ENCODE data around the gene REG4. TPM values are rescaled to one million over a fixed set of nuclear protein-coding genes. Genes with fewer than 3 reads are reported as not detected.

Gene REG4
- polyA plus RNA-seq, 1 donor from 2014 or later, result not detected

DNA sequence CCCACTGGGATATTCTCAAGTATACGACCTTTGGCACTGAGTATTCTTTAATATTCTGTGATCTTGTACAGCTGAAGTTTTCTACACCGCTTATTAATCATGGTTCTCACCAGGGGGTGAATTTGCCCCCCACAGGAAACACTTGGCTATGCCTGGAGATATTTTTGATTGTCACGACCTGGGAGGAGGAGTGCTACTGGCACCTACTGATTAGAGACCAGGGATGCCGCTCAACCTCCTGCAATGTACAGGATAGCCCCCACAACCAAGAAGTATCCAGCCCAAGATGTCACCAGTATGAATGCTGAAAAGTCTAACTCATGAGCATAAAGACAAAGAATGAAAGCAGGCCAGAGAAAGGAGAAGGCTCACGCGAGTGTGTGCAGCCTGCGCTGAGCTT is 13.7 kb downstream of the REG4 start:
- H3K9ac ChIP-seq (ENCODE audit: low read length), result no peak overlapping the region
- no peaks in the 10 kb centered on the region for H3K9me3 ChIP-seq (ENCODE audit: low read length)
- no peaks in the 10 kb centered on the region for H3K36me3 ChIP-seq (ENCODE audit: insufficient read depth, low read length)
- no peaks in the 10 kb centered on the region for H3F3A ChIP-seq (ENCODE audit: insufficient read depth, low read length, poor library complexity, severe bottlenecking)
- H3K4me3 ChIP-seq (ENCODE audit: low read length), result no peak overlapping the region
- H3K27me3 ChIP-seq (ENCODE audit: insufficient read depth, low read depth, low read length), result no peaks in the 10 kb centered on the region
- H3K79me2 ChIP-seq (replicated peaks; ENCODE audit: insufficient read depth, low read length), result no peaks in the 10 kb centered on the region
- no peaks in the 10 kb centered on the region for H3K9me2 ChIP-seq (ENCODE audit: insufficient read depth, low read length)
- no peaks in the 10 kb centered on the region for H4K20me1 ChIP-seq (ENCODE audit: insufficient read depth)
- H3K4me2 ChIP-seq (ENCODE audit: low read length), result no peak overlapping the region
- H2AFZ ChIP-seq (ENCODE audit: low read depth, low read length), result no peak overlapping the region
- TF ChIP-seq POLR2AphosphoS5 (IDR thresholded peaks at IDR 0.05) (no peak), RAD21 (conservative IDR thresholded peaks at IDR 0.05) (no peak), EZH2 (IDR thresholded peaks at IDR 0.05; ENCODE audit: borderline replicate concordance, insufficient read depth, low read length, poor library complexity, severe bottlenecking) (no peak), MXI1 (conservative IDR thresholded peaks at IDR 0.05; ENCODE audit: poor library complexity, severe bottlenecking) (no peak), EP300 (conservative IDR thresholded peaks at IDR 0.05; ENCODE audit: poor library complexity, severe bottlenecking) (no peak), SMC3 (conservative IDR thresholded peaks at IDR 0.05; ENCODE audit: poor library complexity) (no peak), TAF1 (IDR thresholded peaks at IDR 0.05; ENCODE audit: low read depth) (no peak)
- TF ChIP-seq, protein P1, sequence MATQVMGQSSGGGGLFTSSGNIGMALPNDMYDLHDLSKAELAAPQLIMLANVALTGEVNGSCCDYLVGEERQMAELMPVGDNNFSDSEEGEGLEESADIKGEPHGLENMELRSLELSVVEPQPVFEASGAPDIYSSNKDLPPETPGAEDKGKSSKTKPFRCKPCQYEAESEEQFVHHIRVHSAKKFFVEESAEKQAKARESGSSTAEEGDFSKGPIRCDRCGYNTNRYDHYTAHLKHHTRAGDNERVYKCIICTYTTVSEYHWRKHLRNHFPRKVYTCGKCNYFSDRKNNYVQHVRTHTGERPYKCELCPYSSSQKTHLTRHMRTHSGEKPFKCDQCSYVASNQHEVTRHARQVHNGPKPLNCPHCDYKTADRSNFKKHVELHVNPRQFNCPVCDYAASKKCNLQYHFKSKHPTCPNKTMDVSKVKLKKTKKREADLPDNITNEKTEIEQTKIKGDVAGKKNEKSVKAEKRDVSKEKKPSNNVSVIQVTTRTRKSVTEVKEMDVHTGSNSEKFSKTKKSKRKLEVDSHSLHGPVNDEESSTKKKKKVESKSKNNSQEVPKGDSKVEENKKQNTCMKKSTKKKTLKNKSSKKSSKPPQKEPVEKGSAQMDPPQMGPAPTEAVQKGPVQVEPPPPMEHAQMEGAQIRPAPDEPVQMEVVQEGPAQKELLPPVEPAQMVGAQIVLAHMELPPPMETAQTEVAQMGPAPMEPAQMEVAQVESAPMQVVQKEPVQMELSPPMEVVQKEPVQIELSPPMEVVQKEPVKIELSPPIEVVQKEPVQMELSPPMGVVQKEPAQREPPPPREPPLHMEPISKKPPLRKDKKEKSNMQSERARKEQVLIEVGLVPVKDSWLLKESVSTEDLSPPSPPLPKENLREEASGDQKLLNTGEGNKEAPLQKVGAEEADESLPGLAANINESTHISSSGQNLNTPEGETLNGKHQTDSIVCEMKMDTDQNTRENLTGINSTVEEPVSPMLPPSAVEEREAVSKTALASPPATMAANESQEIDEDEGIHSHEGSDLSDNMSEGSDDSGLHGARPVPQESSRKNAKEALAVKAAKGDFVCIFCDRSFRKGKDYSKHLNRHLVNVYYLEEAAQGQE (IDR thresholded peaks at IDR 0.05; ENCODE audit: borderline replicate concordance), result no peak
- TF ChIP-seq, protein P2, sequence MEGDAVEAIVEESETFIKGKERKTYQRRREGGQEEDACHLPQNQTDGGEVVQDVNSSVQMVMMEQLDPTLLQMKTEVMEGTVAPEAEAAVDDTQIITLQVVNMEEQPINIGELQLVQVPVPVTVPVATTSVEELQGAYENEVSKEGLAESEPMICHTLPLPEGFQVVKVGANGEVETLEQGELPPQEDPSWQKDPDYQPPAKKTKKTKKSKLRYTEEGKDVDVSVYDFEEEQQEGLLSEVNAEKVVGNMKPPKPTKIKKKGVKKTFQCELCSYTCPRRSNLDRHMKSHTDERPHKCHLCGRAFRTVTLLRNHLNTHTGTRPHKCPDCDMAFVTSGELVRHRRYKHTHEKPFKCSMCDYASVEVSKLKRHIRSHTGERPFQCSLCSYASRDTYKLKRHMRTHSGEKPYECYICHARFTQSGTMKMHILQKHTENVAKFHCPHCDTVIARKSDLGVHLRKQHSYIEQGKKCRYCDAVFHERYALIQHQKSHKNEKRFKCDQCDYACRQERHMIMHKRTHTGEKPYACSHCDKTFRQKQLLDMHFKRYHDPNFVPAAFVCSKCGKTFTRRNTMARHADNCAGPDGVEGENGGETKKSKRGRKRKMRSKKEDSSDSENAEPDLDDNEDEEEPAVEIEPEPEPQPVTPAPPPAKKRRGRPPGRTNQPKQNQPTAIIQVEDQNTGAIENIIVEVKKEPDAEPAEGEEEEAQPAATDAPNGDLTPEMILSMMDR (IDR thresholded peaks at IDR 0.05; ENCODE audit: poor library complexity, severe bottlenecking), result no peak
- no peak overlapping the region for H3K27ac ChIP-seq (ENCODE audit: low read length)

DNA sequence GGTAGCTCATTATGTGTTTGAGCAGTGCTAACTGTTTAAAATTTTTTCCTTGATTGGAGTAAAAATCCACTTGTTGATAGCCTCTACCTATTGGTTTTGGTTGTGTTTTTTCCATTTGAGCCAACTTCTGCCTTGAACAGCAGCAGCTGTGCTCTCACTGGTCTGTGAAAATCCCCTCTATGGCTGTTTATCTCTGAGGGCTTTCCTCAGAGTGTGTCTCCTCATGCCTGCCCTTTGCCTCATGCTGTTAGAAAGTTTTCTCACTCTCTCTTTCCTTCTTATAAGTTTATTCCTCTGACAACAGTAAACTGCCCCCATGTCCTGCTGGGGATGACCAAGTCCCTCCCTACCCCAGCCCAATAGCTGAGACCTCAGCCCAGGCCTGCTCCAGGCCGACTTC is 14.1 kb downstream of the REG4 start:
- Histone ChIP-seq H4K20me1 (ENCODE audit: insufficient read depth) (no peaks in the 10 kb centered on the region), H3K27ac (ENCODE audit: low read length) (no peak overlapping the region), H3K79me2 (replicated peaks; ENCODE audit: insufficient read depth, low read length) (no peaks in the 10 kb centered on the region), H3K36me3 (ENCODE audit: insufficient read depth, low read length) (no peaks in the 10 kb centered on the region), H3K9me2 (ENCODE audit: insufficient read depth, low read length) (no peaks in the 10 kb centered on the region), H3K4me3 (ENCODE audit: low read length) (no peak overlapping the region), H3K9ac (ENCODE audit: low read length) (no peak overlapping the region), H3K9me3 (ENCODE audit: low read length) (no peaks in the 10 kb centered on the region), H3K27me3 (ENCODE audit: insufficient read depth, low read depth, low read length) (no peaks in the 10 kb centered on the region), H2AFZ (ENCODE audit: low read depth, low read length) (no peak overlapping the region), H3F3A (ENCODE audit: insufficient read depth, low read length, poor library complexity, severe bottlenecking) (no peaks in the 10 kb centered on the region), H3K4me2 (ENCODE audit: low read length) (no peak overlapping the region)
- TF ChIP-seq EZH2 (IDR thresholded peaks at IDR 0.05; ENCODE audit: borderline replicate concordance, insufficient read depth, low read length, poor library complexity, severe bottlenecking) (no peak), RAD21 (conservative IDR thresholded peaks at IDR 0.05) (no peak), EP300 (conservative IDR thresholded peaks at IDR 0.05; ENCODE audit: poor library complexity, severe bottlenecking) (no peak), MXI1 (conservative IDR thresholded peaks at IDR 0.05; ENCODE audit: poor library complexity, severe bottlenecking) (no peak), TAF1 (IDR thresholded peaks at IDR 0.05; ENCODE audit: low read depth) (no peak), POLR2AphosphoS5 (IDR thresholded peaks at IDR 0.05) (no peak), SMC3 (conservative IDR thresholded peaks at IDR 0.05; ENCODE audit: poor library complexity) (no peak)
- TF ChIP-seq, protein P2 (IDR thresholded peaks at IDR 0.05; ENCODE audit: poor library complexity, severe bottlenecking), result no peak
- TF ChIP-seq, protein P1 (IDR thresholded peaks at IDR 0.05; ENCODE audit: borderline replicate concordance), result no peak
